Ovary (tissue), 3 donors: ENCODE results near the gene MYO9A.

Experiments
- CTCF ChIP-seq, 3 donors: fragments of 450-650 bp in 2 of 3; fragments of 200-600 bp in 1 of 3; IDR thresholded peaks; one replicate each; pipeline versions ENCODE4 v1.5.1 to v1.8.0; 2016 to 2022; ENCODE audit warnings: antibody characterized with exemption in 3 of 3, mild to moderate bottlenecking in 1 of 3
- EP300 ChIP-seq: sonication (generic); formaldehyde crosslinking; IDR thresholded peaks from one replicate; pipeline ENCODE4 v1.6.1; 2017; ENCODE audit warnings: antibody characterized with exemption
- POLR2A ChIP-seq: fragments of 450-650 bp; IDR thresholded peaks from one replicate; pipeline ENCODE4 v1.6.1; 2017; ENCODE audit warnings: antibody characterized with exemption, mild to moderate bottlenecking, moderate library complexity
- donor health status: DM: no; HTN: no; CAD: no.

- TF ChIP-seq CTCF (IDR thresholded peaks at IDR 0.05) (no peak), POLR2A (no peak), EP300 (no peak)
Measured at GRCh38 chr15:71802770-71803169, 315.2 kb downstream of the MYO9A start.
